Measurements from ENCODE around the gene PAGR1. TPM values are rescaled to one million over a fixed set of nuclear protein-coding genes. Genes with fewer than 3 reads are reported as not detected.

Gene PAGR1
- total and polyA plus RNA-seq, 4 donors: 14.9 to 85.3 (median 26.9) TPM

DNA sequence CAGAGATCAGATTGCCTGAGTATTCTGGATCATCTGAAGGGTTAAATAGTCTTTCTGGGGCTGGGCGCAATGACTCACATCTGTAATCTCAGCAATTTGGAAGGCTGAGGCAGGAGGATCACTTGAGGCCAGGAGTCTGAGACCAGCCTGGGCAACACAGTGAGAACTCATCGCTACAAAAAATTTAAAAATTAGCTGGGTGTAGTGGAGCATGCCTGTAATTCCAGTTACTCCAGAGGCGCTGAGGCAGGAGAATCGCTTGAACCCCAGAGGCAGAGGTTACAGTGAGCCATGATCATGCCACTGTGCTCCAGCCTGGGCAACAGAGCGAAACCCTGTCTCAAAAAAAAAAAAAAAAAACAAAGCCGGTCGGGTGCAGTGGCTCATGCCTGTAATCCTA lies 20.0 kb downstream of the PAGR1 start:
- Histone ChIP-seq H3K4me1 (ENCODE audit: control insufficient read depth in 1 of 2, insufficient read depth in 2 of 2, low read length in 2 of 2) (no peaks in the 10 kb centered on the region), H3K4me3 (ENCODE audit: low read length in 2 of 2) (no peak overlapping the region), H3K27ac (ENCODE audit: low read depth in 1 of 2, low read length in 2 of 2) (no peak overlapping the region), H3K27me3 (ENCODE audit: control insufficient read depth in 1 of 2, insufficient read depth in 2 of 2, low read length in 1 of 2) (no peaks in the 10 kb centered on the region), H3K36me3 (ENCODE audit: control insufficient read depth in 1 of 2, insufficient read depth in 2 of 2, low read length in 1 of 2) (peaks cover 0 to 14% of the 10 kb centered on the region in 2 donors), H3K9me3 (ENCODE audit: control insufficient read depth, low read length) (no peaks in the 10 kb centered on the region)
- intact Hi-C loops (cut with DNase I): no loop called here
- WGBS, 2 donors: 85 to 88% methylated on average over 6 to 7 of the region's 7 CpGs
- no peak for ATAC-seq (ENCODE audit: low FRiP score)
- DNase-seq: no peak

DNA sequence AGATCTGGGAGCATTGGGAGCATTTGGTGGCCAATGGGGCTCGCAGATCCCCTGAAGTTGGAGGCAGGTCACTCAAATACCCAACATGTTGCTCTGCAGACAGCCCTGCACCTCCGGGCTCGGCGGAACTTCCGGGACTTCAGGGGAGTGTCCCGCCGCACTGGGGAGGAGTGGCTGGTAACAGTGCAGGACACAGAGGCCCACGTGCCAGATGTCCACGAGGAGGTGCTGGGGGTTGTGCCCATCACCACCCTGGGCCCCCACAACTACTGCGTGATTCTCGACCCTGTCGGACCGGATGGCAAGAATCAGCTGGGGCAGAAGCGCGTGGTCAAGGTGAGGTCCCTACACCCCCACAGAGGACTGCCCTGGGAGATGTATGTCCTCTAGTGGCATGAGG lies 20.7 kb downstream of the PAGR1 start:
- H3K27ac ChIP-seq (ENCODE audit: low read depth in 1 of 2, low read length in 2 of 2): no peak overlapping the region
- no peaks in the 10 kb centered on the region for H3K4me1 ChIP-seq (ENCODE audit: control insufficient read depth in 1 of 2, insufficient read depth in 2 of 2, low read length in 2 of 2)
- no peak overlapping the region for H3K4me3 ChIP-seq (ENCODE audit: low read length in 2 of 2)
- WGBS, 2 donors: 77 to 85% methylated on average over 15 of the region's 15 CpGs
- intact Hi-C loops (cut with DNase I): no loop called here
- no peak for DNase-seq
- H3K27me3 ChIP-seq (ENCODE audit: control insufficient read depth in 1 of 2, insufficient read depth in 2 of 2, low read length in 1 of 2): no peaks in the 10 kb centered on the region
- peaks cover 0 to 14% of the 10 kb centered on the region in 2 donors for H3K36me3 ChIP-seq (ENCODE audit: control insufficient read depth in 1 of 2, insufficient read depth in 2 of 2, low read length in 1 of 2)
- ATAC-seq (ENCODE audit: low FRiP score): no peak
- H3K9me3 ChIP-seq (ENCODE audit: control insufficient read depth, low read length): no peaks in the 10 kb centered on the region

- ATAC-seq (ENCODE audit: low FRiP score): no peak
Observed at GRCh38 chr16:29837841-29838240, 21.9 kb downstream of the PAGR1 start.

GRCh38 chr16:29839822-29840221 lies 23.9 kb downstream of the PAGR1 start:
- DNase-seq: no peak
- 82 to 86% methylated on average over 6 of the region's 6 CpGs for WGBS, 2 donors
- no peaks in the 10 kb centered on the region for H3K4me1 ChIP-seq (ENCODE audit: control insufficient read depth in 1 of 2, insufficient read depth in 2 of 2, low read length in 2 of 2)
- no peak overlapping the region for H3K4me3 ChIP-seq (ENCODE audit: low read length in 2 of 2)
- H3K9me3 ChIP-seq (ENCODE audit: control insufficient read depth, low read length): no peaks in the 10 kb centered on the region
- no peak overlapping the region for H3K27ac ChIP-seq (ENCODE audit: low read depth in 1 of 2, low read length in 2 of 2)
- no peak for ATAC-seq (ENCODE audit: low FRiP score)
- no peaks in the 10 kb centered on the region for H3K27me3 ChIP-seq (ENCODE audit: control insufficient read depth in 1 of 2, insufficient read depth in 2 of 2, low read length in 1 of 2)
- intact Hi-C loops (cut with DNase I): loop anchor here in 1 of 2 donors (10.0 kb wide), 1 partner anchor 135 kb away; no protein-coding TSS in a partner anchor
- H3K36me3 ChIP-seq (ENCODE audit: control insufficient read depth in 1 of 2, insufficient read depth in 2 of 2, low read length in 1 of 2): peaks cover 0 to 11% of the 10 kb centered on the region in 2 donors

More at GRCh38 chr16:29837841-29838240, 21.9 kb downstream of the PAGR1 start:
- Histone ChIP-seq H3K9me3 (ENCODE audit: control insufficient read depth, low read length) (no peaks in the 10 kb centered on the region), H3K36me3 (ENCODE audit: control insufficient read depth in 1 of 2, insufficient read depth in 2 of 2, low read length in 1 of 2) (peaks cover 0 to 17% of the 10 kb centered on the region in 2 donors), H3K4me1 (ENCODE audit: control insufficient read depth in 1 of 2, insufficient read depth in 2 of 2, low read length in 2 of 2) (no peaks in the 10 kb centered on the region), H3K27me3 (ENCODE audit: control insufficient read depth in 1 of 2, insufficient read depth in 2 of 2, low read length in 1 of 2) (no peaks in the 10 kb centered on the region), H3K27ac (ENCODE audit: low read depth in 1 of 2, low read length in 2 of 2) (no peak overlapping the region), H3K4me3 (ENCODE audit: low read length in 2 of 2) (no peak overlapping the region)
- no peak for DNase-seq
- intact Hi-C loops (cut with DNase I): no loop called here
- WGBS, 2 donors: 87 to 88% methylated on average over 5 of the region's 5 CpGs

- H3K36me3 ChIP-seq (ENCODE audit: control insufficient read depth in 1 of 2, insufficient read depth in 2 of 2, low read length in 1 of 2): peaks cover 0 to 9% of the 10 kb centered on the region in 2 donors
- H3K9me3 ChIP-seq (ENCODE audit: control insufficient read depth, low read length): no peaks in the 10 kb centered on the region
- no peaks in the 10 kb centered on the region for H3K4me1 ChIP-seq (ENCODE audit: control insufficient read depth in 1 of 2, insufficient read depth in 2 of 2, low read length in 2 of 2)
- H3K4me3 ChIP-seq (ENCODE audit: low read length in 2 of 2): no peak overlapping the region
- DNase-seq (no peak), ATAC-seq (ENCODE audit: low FRiP score) (no peak)
- 87 to 90% methylated on average over 10 of the region's 10 CpGs for WGBS, 2 donors
- intact Hi-C loops (cut with DNase I): loop anchor here in 1 of 2 donors (10.0 kb wide), 1 partner anchor 135 kb away; no protein-coding TSS in a partner anchor
- no peak overlapping the region for H3K27ac ChIP-seq (ENCODE audit: low read depth in 1 of 2, low read length in 2 of 2)
- no peaks in the 10 kb centered on the region for H3K27me3 ChIP-seq (ENCODE audit: control insufficient read depth in 1 of 2, insufficient read depth in 2 of 2, low read length in 1 of 2)
Observed at GRCh38 chr16:29840240-29840639, 24.3 kb downstream of the PAGR1 start.

DNA sequence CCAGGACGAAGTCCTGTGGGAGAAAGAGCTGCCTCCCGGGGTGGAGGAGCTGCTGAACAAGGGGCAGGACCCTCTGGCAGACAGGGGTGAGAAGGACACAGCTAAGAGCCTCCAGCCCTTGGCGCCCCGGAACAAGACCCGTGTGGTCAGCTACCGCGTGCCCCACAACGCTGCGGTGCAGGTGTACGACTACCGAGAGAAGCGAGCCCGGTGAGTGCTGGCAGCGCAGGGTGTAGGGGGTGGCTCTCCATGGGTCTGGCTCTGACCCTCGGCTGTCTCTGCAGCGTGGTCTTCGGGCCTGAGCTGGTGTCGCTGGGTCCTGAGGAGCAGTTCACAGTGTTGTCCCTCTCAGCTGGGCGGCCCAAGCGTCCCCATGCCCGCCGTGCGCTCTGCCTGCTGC lies 25.7 kb downstream of the PAGR1 start:
- H3K27ac ChIP-seq (ENCODE audit: low read depth in 1 of 2, low read length in 2 of 2): no peak overlapping the region
- 90% methylated on average over 23 of the region's 23 CpGs for WGBS, 2 donors
- no peak overlapping the region for H3K4me3 ChIP-seq (ENCODE audit: low read length in 2 of 2)
- DNase-seq: no peak
- H3K27me3 ChIP-seq (ENCODE audit: control insufficient read depth in 1 of 2, insufficient read depth in 2 of 2, low read length in 1 of 2): no peaks in the 10 kb centered on the region
- no peaks in the 10 kb centered on the region for H3K4me1 ChIP-seq (ENCODE audit: control insufficient read depth in 1 of 2, insufficient read depth in 2 of 2, low read length in 2 of 2)
- intact Hi-C loops (cut with DNase I): loop anchor here in 1 of 2 donors (10.0 kb wide), 1 partner anchor 137 kb away; no protein-coding TSS in a partner anchor
- ATAC-seq (ENCODE audit: low FRiP score): no peak
- peaks cover 2 to 10% of the 10 kb centered on the region in 2 donors for H3K36me3 ChIP-seq (ENCODE audit: control insufficient read depth in 1 of 2, insufficient read depth in 2 of 2, low read length in 1 of 2)
- H3K9me3 ChIP-seq (ENCODE audit: control insufficient read depth, low read length): no peaks in the 10 kb centered on the region

DNA sequence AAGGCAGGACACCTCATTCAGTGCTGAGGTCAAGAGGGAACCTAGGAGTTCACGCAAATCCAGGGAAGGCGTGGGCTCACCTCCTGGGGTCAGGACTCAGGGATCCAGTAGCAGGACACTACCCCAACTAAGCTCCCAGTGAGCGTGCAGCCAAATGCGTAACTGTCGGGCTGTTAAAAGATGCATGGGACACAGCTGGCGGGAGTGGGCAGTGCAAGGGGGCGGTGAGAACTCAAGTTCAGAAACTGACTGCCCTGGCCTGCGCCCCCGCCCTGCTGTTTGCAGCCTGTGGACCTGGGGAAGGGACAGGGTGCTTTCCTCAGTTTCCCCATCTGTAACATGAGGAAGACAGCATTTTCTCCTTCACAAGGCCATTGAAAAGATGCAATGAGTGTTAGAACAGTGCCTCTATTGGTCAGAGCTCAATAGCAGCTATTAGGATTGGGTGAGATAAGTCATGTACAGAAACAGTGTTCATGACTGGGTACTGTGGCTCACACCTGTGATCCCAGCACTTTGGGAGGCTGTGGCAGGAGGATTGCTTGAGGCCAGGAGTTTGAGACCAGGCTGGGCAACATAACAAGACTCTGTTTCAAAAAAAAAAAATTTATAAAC lies 26.9 kb downstream of the PAGR1 start:
- Histone ChIP-seq H3K27ac (ENCODE audit: low read depth in 1 of 2, low read length in 2 of 2) (no peak overlapping the region), H3K4me1 (ENCODE audit: control insufficient read depth in 1 of 2, insufficient read depth in 2 of 2, low read length in 2 of 2) (no peaks in the 10 kb centered on the region), H3K36me3 (ENCODE audit: control insufficient read depth in 1 of 2, insufficient read depth in 2 of 2, low read length in 1 of 2) (peaks cover 2 to 13% of the 10 kb centered on the region in 2 donors), H3K27me3 (ENCODE audit: control insufficient read depth in 1 of 2, insufficient read depth in 2 of 2, low read length in 1 of 2) (no peaks in the 10 kb centered on the region), H3K4me3 (ENCODE audit: low read length in 2 of 2) (no peak overlapping the region), H3K9me3 (ENCODE audit: control insufficient read depth, low read length) (no peaks in the 10 kb centered on the region)
- WGBS, 2 donors: 95 to 96% methylated on average over 9 of the region's 9 CpGs
- ATAC-seq (ENCODE audit: low FRiP score) (no peak), DNase-seq (no peak)
- intact Hi-C loops (cut with DNase I): loop anchor here in 1 of 2 donors (10.0 kb wide), 1 partner anchor 138 kb away; no protein-coding TSS in a partner anchor

DNA sequence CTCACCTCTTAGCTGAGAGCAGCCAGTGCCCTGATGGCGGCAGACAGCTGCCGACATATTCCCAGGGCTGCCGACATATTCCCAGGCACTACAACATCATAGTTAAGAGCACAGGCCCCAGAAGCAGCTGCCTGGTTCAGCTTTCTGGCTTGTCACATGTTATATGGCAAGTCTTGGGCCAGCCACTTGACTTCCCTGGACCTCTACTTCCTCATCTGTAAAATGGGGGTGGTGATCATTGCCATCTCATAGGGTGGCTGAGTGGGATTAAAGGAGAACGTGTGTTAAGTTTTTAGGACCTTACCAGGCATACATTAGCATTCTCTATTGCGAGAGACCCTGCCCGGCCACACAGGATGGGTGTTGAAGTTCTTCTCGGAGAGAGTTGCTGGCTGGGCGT lies 28.0 kb downstream of the PAGR1 start:
- Histone ChIP-seq H3K4me1 (ENCODE audit: control insufficient read depth in 1 of 2, insufficient read depth in 2 of 2, low read length in 2 of 2) (no peaks in the 10 kb centered on the region), H3K4me3 (ENCODE audit: low read length in 2 of 2) (no peak overlapping the region), H3K27ac (ENCODE audit: low read depth in 1 of 2, low read length in 2 of 2) (no peak overlapping the region), H3K9me3 (ENCODE audit: control insufficient read depth, low read length) (no peaks in the 10 kb centered on the region), H3K36me3 (ENCODE audit: control insufficient read depth in 1 of 2, insufficient read depth in 2 of 2, low read length in 1 of 2) (peaks cover 2 to 13% of the 10 kb centered on the region in 2 donors), H3K27me3 (ENCODE audit: control insufficient read depth in 1 of 2, insufficient read depth in 2 of 2, low read length in 1 of 2) (no peaks in the 10 kb centered on the region)
- intact Hi-C loops (cut with DNase I): loop anchor here in 1 of 2 donors (10.0 kb wide), 1 partner anchor 139 kb away; no protein-coding TSS in a partner anchor
- 93 to 95% methylated on average over 8 of the region's 8 CpGs for WGBS, 2 donors
- DNase-seq (no peak), ATAC-seq (ENCODE audit: low FRiP score) (no peak)
